ENCODE measurements around the gene DLD. TPM values are rescaled to one million over a fixed set of nuclear protein-coding genes. Genes with fewer than 3 reads are reported as not detected.

Gene DLD
- total RNA-seq, 2 experiments from 2014 or later, result 74.3 to 74.9 TPM

DNA sequence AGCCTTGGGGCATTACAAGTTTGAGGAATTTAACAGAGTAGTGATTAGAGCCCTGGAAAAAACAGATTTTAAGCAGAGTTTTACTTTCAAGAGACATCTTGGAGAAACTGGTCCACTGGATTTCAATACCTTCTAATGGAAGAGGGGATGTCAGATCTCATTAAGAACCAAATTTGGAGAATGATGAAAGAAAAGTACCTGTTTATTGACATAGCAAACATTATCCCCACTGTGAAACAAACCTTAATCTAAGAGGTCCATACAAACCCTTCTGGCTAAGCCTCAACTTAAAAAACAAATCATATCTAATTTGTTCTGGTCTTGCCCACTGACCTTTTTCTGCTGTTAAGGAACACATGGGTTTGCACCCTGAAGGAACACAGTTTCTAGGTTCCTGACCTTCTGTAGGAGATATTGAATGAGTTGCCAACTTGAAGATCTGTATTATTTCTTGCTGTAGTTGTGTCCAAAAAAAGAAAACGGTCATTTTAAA lies 58.5 kb downstream of the DLD start:
- Histone ChIP-seq H3K27me3 (ENCODE audit: control insufficient read depth in 1 of 2, insufficient read depth in 2 of 2, low read length in 2 of 2) (no peaks in the 10 kb centered on the region), H3K4me3 (ENCODE audit: low read length) (no peak overlapping the region), H3K36me3 (ENCODE audit: insufficient read depth, low read length) (no peaks in the 10 kb centered on the region), H3K4me1 (ENCODE audit: insufficient read depth, low read length) (no peaks in the 10 kb centered on the region), H3K27ac (ENCODE audit: low read depth in 1 of 2, low read length in 2 of 2) (no peak overlapping the region), H3K9me3 (ENCODE audit: control insufficient read depth in 1 of 2, insufficient read depth in 1 of 2, low read length in 2 of 2) (no peaks in the 10 kb centered on the region)
- TF ChIP-seq, protein P1, sequence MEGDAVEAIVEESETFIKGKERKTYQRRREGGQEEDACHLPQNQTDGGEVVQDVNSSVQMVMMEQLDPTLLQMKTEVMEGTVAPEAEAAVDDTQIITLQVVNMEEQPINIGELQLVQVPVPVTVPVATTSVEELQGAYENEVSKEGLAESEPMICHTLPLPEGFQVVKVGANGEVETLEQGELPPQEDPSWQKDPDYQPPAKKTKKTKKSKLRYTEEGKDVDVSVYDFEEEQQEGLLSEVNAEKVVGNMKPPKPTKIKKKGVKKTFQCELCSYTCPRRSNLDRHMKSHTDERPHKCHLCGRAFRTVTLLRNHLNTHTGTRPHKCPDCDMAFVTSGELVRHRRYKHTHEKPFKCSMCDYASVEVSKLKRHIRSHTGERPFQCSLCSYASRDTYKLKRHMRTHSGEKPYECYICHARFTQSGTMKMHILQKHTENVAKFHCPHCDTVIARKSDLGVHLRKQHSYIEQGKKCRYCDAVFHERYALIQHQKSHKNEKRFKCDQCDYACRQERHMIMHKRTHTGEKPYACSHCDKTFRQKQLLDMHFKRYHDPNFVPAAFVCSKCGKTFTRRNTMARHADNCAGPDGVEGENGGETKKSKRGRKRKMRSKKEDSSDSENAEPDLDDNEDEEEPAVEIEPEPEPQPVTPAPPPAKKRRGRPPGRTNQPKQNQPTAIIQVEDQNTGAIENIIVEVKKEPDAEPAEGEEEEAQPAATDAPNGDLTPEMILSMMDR (IDR thresholded peaks at IDR 0.05), result no peak
- ChIA-PET POLR2A (no interaction called here), CTCF (no interaction called here)
- Mint-ChIP-seq H3K4me3 (no peak overlapping the region), H3K27me3 (no peaks in the 10 kb centered on the region), H3K27ac (no peak overlapping the region), H3K36me3 (ENCODE audit: low read depth) (no peaks in the 10 kb centered on the region), H3K9me3 (no peaks in the 10 kb centered on the region), H3K4me1 (ENCODE audit: low read depth) (no peaks in the 10 kb centered on the region)
- intact Hi-C loops (cut with DNase I, micrococcal nuclease), result no loop called here
- no peak for ATAC-seq (ENCODE audit: poor library complexity)
- DNase-seq, result no peak

GRCh38 chr7:107951172-107951787 lies 60.3 kb downstream of the DLD start:
- H3K9me3 ChIP-seq (ENCODE audit: control insufficient read depth in 1 of 2, insufficient read depth in 1 of 2, low read length in 2 of 2), result no peaks in the 10 kb centered on the region
- H3K27me3 ChIP-seq (ENCODE audit: control insufficient read depth in 1 of 2, insufficient read depth in 2 of 2, low read length in 2 of 2), result no peaks in the 10 kb centered on the region
- Mint-ChIP-seq H3K9me3 (no peaks in the 10 kb centered on the region), H3K27me3 (no peaks in the 10 kb centered on the region), H3K27ac (no peak overlapping the region), H3K4me3 (no peak overlapping the region), H3K4me1 (ENCODE audit: low read depth) (no peaks in the 10 kb centered on the region), H3K36me3 (ENCODE audit: low read depth) (no peaks in the 10 kb centered on the region)
- no peaks in the 10 kb centered on the region for H3K36me3 ChIP-seq (ENCODE audit: insufficient read depth, low read length)
- H3K27ac ChIP-seq (ENCODE audit: low read depth in 1 of 2, low read length in 2 of 2), result no peak overlapping the region
- ChIA-PET CTCF (no interaction called here), POLR2A (no interaction called here)
- DNase-seq (no peak), ATAC-seq (ENCODE audit: poor library complexity) (no peak)
- H3K4me3 ChIP-seq (ENCODE audit: low read length), result no peak overlapping the region
- TF ChIP-seq, protein P1 (IDR thresholded peaks at IDR 0.05), result no peak
- intact Hi-C loops (cut with DNase I, micrococcal nuclease), result no loop called here
- no peaks in the 10 kb centered on the region for H3K4me1 ChIP-seq (ENCODE audit: insufficient read depth, low read length)

- Histone ChIP-seq H3K27ac (ENCODE audit: low read depth in 1 of 2, low read length in 2 of 2) (no peak overlapping the region), H3K4me1 (ENCODE audit: insufficient read depth, low read length) (no peaks in the 10 kb centered on the region), H3K9me3 (ENCODE audit: control insufficient read depth in 1 of 2, insufficient read depth in 1 of 2, low read length in 2 of 2) (no peaks in the 10 kb centered on the region), H3K4me3 (ENCODE audit: low read length) (no peak overlapping the region), H3K27me3 (ENCODE audit: control insufficient read depth in 1 of 2, insufficient read depth in 2 of 2, low read length in 2 of 2) (no peaks in the 10 kb centered on the region), H3K36me3 (ENCODE audit: insufficient read depth, low read length) (no peaks in the 10 kb centered on the region)
- no peaks in the 10 kb centered on the region for H3K9me3 Mint-ChIP-seq
- H3K4me1 Mint-ChIP-seq (ENCODE audit: low read depth), result no peaks in the 10 kb centered on the region
- H3K27me3 Mint-ChIP-seq, result no peaks in the 10 kb centered on the region
- DNase-seq (no peak), ATAC-seq (ENCODE audit: poor library complexity) (no peak)
- intact Hi-C loops (cut with DNase I, micrococcal nuclease), result no loop called here
- ChIA-PET POLR2A (no interaction called here), CTCF (no interaction called here)
- H3K36me3 Mint-ChIP-seq (ENCODE audit: low read depth), result no peaks in the 10 kb centered on the region
- H3K4me3 Mint-ChIP-seq, result no peak overlapping the region
- H3K27ac Mint-ChIP-seq, result no peak overlapping the region
- TF ChIP-seq, protein P1 (IDR thresholded peaks at IDR 0.05), result no peak
Observed at GRCh38 chr7:107951896-107952295, 60.9 kb downstream of the DLD start.
